GM12878 (cell line): ENCODE results near the gene PCGF1. TPM values are rescaled to one million over a fixed set of nuclear protein-coding genes. Genes with fewer than 3 reads are reported as not detected.

Source experiments
- ATAC-seq: fragments of 200-7000 bp; cut with Tn5 transposase; 3 replicates; pipeline ENCODE4 v1.9.1; 2020; ENCODE audit warnings: mild to moderate bottlenecking, moderate library complexity
- BruUV-seq: library from RNA; stranded (reverse); fragments of 400-500 nt; replicated peaks from 2 replicates; lab custom pipeline; 2021; lab: Mats Ljungman, UMichigan
- CTCF ChIA-PET: fragments of 300-600 bp; sonication (Branson Sonifier 250); formaldehyde crosslinking; extraction: SDS; loops from one replicate; lab custom pipeline; 2021; ENCODE audit warnings: inconsistent platforms; lab: Yijun Ruan, JAX
- POLR2A ChIA-PET: fragments of 350-600 bp; formaldehyde crosslinking; extraction: SDS; loops from one replicate; lab custom pipeline; 2021; ENCODE audit warnings: inconsistent platforms; lab: Charles Lee
- RAD21 ChIA-PET: fragments of 300-600 bp; sonication (Branson Sonifier 250); formaldehyde crosslinking; loops from one replicate; lab custom pipeline; 2023; ENCODE audit warnings: antibody characterized with exemption; ENCODE audit not compliant: unreplicated experiment; lab: Charles Lee
- SMC1A ChIA-PET: fragments of 300-600 bp; sonication (Branson Sonifier 250); formaldehyde crosslinking; loops from one replicate; lab custom pipeline; 2023; ENCODE audit not compliant: unreplicated experiment, uncharacterized antibody; lab: Charles Lee
- DNase-seq: peaks from one replicate; pipeline ENCODE4 v3.0.0-alpha.2; 2011; ENCODE audit warnings: low read depth, low spot score
- FAIRE-seq: peaks from 3 replicates; lab custom pipeline; 2011; peaks lifted over from hg19 to GRCh38; lab: Jason Lieb, UNC
- H2AFZ ChIP-seq: 2 replicates; pipeline ENCODE4 v1.6.0; 2011; ENCODE audit warnings: low read depth, low read length, control low read depth; ENCODE audit not compliant: control insufficient read depth
- H3K27ac ChIP-seq: 2 replicates; pipeline ENCODE4 v1.5.1; 2011; ENCODE audit warnings: control low read depth; ENCODE audit not compliant: control insufficient read depth, insufficient read depth
- H3K27me3 ChIP-seq, 2 experiments: replicated peaks in 1 of 2; 2 replicates each; pipeline versions ENCODE4 v1.6.0 to v1.6.1; 2011; ENCODE audit warnings: low read length in 1 of 2; ENCODE audit not compliant: control insufficient read depth in 2 of 2, insufficient read depth in 2 of 2
- H3K36me3 ChIP-seq, 2 experiments: 2 replicates each; pipeline ENCODE4 v1.5.1; 2011; ENCODE audit warnings: low read length in 1 of 2; ENCODE audit not compliant: control insufficient read depth in 2 of 2, insufficient read depth in 2 of 2
- H3K4me1 ChIP-seq: 2 replicates; pipeline ENCODE4 v1.6.1; 2011; ENCODE audit warnings: mild to moderate bottlenecking, low read length, moderate library complexity, mixed read lengths; ENCODE audit not compliant: control insufficient read depth, insufficient read depth
- H3K4me2 ChIP-seq: 2 replicates; pipeline ENCODE4 v1.6.0; 2011; ENCODE audit warnings: control low read depth; ENCODE audit not compliant: control insufficient read depth, insufficient read depth
- H3K4me3 ChIP-seq: fragments of 200-600 bp; sonication (generic); 2 replicates; pipeline ENCODE4 v1.5.1; 2016
- H3K79me2 ChIP-seq: 2 replicates; pipeline ENCODE4 v1.6.0; 2011; ENCODE audit warnings: low read length; ENCODE audit not compliant: control insufficient read depth, insufficient read depth
- H3K9ac ChIP-seq: 2 replicates; pipeline ENCODE4 v1.8.0; 2011; ENCODE audit warnings: low read length, control low read depth, mixed read lengths; ENCODE audit not compliant: control insufficient read depth, insufficient read depth
- H3K9me3 ChIP-seq: replicated peaks from 3 replicates; pipeline ENCODE4 v1.5.1; 2011; ENCODE audit warnings: mild to moderate bottlenecking, low read length; ENCODE audit not compliant: control insufficient read depth, insufficient read depth
- H4K20me1 ChIP-seq: 2 replicates; pipeline ENCODE4 v1.6.0; 2011; ENCODE audit not compliant: control insufficient read depth, insufficient read depth
- ELK1 ChIP-seq: IDR thresholded peaks from 2 replicates; pipeline ENCODE4 v1.6.1; 2012; ENCODE audit warnings: low read depth, low read length, improper control_type of control experiment
- SKIL ChIP-seq: fragments of 450-650 bp; IDR thresholded peaks from 2 replicates; pipeline ENCODE4 v1.6.1; 2017; ENCODE audit warnings: mild to moderate bottlenecking, low read depth, inconsistent platforms; ENCODE audit not compliant: poor library complexity, severe bottlenecking
- SREBF1 ChIP-seq: IDR thresholded peaks from 2 replicates; pipeline ENCODE4 v1.6.1; 2012; ENCODE audit warnings: mild to moderate bottlenecking, low read length
- TAF1 ChIP-seq: IDR thresholded peaks from 2 replicates; pipeline ENCODE4 v1.6.1; 2011; ENCODE audit warnings: mild to moderate bottlenecking, low read depth, low read length, borderline replicate concordance
- TBL1XR1 ChIP-seq: IDR thresholded peaks from 2 replicates; pipeline ENCODE4 v1.6.1; 2012; ENCODE audit warnings: low read depth, low read length, improper control_type of control experiment
- WGBS: methylation state at CpG from one replicate; pipeline ENCODE4 v1.1.6; 2016; ENCODE audit warnings: low lambda C conversion rate; ENCODE audit not compliant: insufficient replicate concordance, insufficient coverage; ENCODE audit errors: missing lambda C conversion rate; 5-methylcytosine and 5-hydroxymethylcytosine counted together
- in situ Hi-C: fragments of 300-500 bp; cut with MboI; formaldehyde crosslinking; loops from 9 replicates; pipeline ENCODE4 v1.14.3; 2018; ENCODE audit warnings: mixed read lengths
- intact Hi-C: fragments of 100-400 bp; cut with micrococcal nuclease; formaldehyde crosslinking; loops from one replicate; pipeline ENCODE4 v1.14.2; 2022; ENCODE audit not compliant: unreplicated experiment
- polyA plus RNA-seq, 11 experiments: library from polyadenylated mRNA; depleted of rRNA in 4 of 11; unstranded in 6 of 11; stranded (reverse) in 5 of 11; fragments of >200 nt; fragmentation: Nextera tagmentation in 4 of 11; fragmentation: Illumina TruSeq in 1 of 11; extraction: Ambion mirVana in 4 of 11; extraction: Trizol in 1 of 11; gene quantifications; 1 replicate in 1 of 11; 2 replicates in 10 of 11; pipeline versions ENCODE4 v1.2.1 to v1.2.3, GENCODE V29; 2011 to 2016; ENCODE audit warnings: inconsistent platforms in 2 of 11, missing spikeins in 2 of 11, low read depth in 1 of 11
- total RNA-seq, 4 experiments: library from RNA; depleted of rRNA in 3 of 4; stranded (reverse); fragments of >200 nt in 3 of 4; fragmentation: Illumina TruSeq in 1 of 4; extraction: Trizol in 1 of 4; gene quantifications; 2 replicates each; pipeline versions ENCODE4 v1.2.1 to v1.2.3, GENCODE V29; 2013 to 2021

PCGF1 gene
- total and polyA plus RNA-seq, 10 of the 15 experiments (the other 5 are each of a cell fraction or from before 2014, with no cell fraction given) = 23.1 to 50.8 (median 27.4) TPM

GRCh38 chr2:74525717-74526648 lies 18.5 kb upstream of the PCGF1 start, which contains the start of gene DQX1 (continued):
- TF ChIP-seq SKIL = no peak

- Histone ChIP-seq H3K27me3 (no peaks in the 10 kb centered on the region), H3K79me2 (peaks cover 30% of the 10 kb centered on the region), H3K4me2 (no peak overlapping the region), H2AFZ (no peak overlapping the region), H3K9me3 (no peaks in the 10 kb centered on the region), H3K36me3 (peaks cover 12 to 17% of the 10 kb centered on the region in 2 experiments), H3K9ac (no peak overlapping the region), H3K27ac (no peak overlapping the region), H3K4me3 (no peak overlapping the region), H4K20me1 (no peaks in the 10 kb centered on the region), H3K4me1 (peaks cover 21% of the 10 kb centered on the region)
- WGBS = 86% methylated on average over 10 of the region's 10 CpGs
- intact Hi-C loops (no loop called here), in situ Hi-C loops (no loop called here)
- DNase-seq (no peak), FAIRE-seq (no peak), ATAC-seq (no peak)
- BruUV-seq = no TSS peak
- TF ChIP-seq SREBF1 = no peak
- no peak for TF ChIP-seq TAF1
- TF ChIP-seq TBL1XR1 = no peak
- no peak for TF ChIP-seq ELK1
- ChIA-PET CTCF (interaction anchor here (9.6 to 10.4 kb wide), 3 partner anchors 20 to 62 kb away, joined by 96 to 226 read pairs (median 135); partner anchors contain the start of gene PCGF1), POLR2A (interaction anchor here (1.0 to 2.6 kb wide), 4 partner anchors 17 to 61 kb away, joined by 4 to 10 read pairs (median 4); partner anchors contain the start of gene PCGF1), SMC1A (interaction anchor here (0.9 to 9.9 kb wide), 4 partner anchors 17 to 61 kb away, joined by 3 to 208 read pairs (median 28); partner anchors contain the start of gene PCGF1), RAD21 (interaction anchor here (1.5 to 7.5 kb wide), 2 partner anchors 43 to 61 kb away, joined by 7 to 158 read pairs; partner anchors contain the start of genes CCDC142 and TTC31)
These were observed 17.6 kb upstream of the PCGF1 start for GRCh38 chr2:74524955-74525716.
